ENCODE results near the gene TLE2.

GRCh38 chr19:2976609-2977000, 52.5 kb downstream of the TLE2 start:
- TF ChIP-seq EP300 (IDR thresholded peaks at IDR 0.05) (no peak), CTCF (IDR thresholded peaks at IDR 0.05) (no peak)
